ENCODE data around the gene TMPRSS5. TPM values are rescaled to one million over a fixed set of nuclear protein-coding genes. Genes with fewer than 3 reads are reported as not detected.

Gene TMPRSS5
- total and polyA plus RNA-seq, 10 of the 15 experiments (the other 5 are each of a cell fraction or from before 2014, with no cell fraction given) = 0.05 to 0.85 (median 0.34) TPM; not detected in 2

DNA sequence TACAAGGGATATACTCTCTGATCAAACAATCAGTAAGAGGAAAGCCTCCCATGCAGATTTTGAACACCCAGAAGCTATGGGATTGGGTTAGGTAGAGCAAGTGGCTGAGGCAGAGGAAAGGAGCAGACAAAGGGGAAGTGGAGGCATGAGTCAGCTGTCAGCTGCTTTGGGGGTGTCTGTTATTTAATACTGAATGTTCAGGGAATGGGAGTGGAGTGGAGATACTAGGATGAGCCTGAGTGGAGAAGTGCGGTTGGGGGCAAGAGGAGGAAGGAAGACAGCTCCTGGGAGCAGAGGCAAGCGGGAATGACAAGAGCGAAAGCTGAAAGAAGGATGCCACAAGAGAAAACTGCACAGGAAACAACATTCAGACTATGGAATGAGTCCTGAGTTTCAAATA lies 22.7 kb upstream of the TMPRSS5 start:
- DNase-seq (ENCODE audit: low read depth, low spot score) (no peak), ATAC-seq (no peak)
- in situ Hi-C loops (cut with MboI) = no loop called here

More for the DNA sequence above, 22.7 kb upstream of the TMPRSS5 start:
- ChIA-PET POLR2A (no interaction called here), RAD21 (ENCODE audit: unreplicated experiment) (interaction anchor here (0.6 kb wide), 1 partner anchor 196 kb away, joined by 3 read pairs; no protein-coding TSS in a partner anchor), CTCF (interaction anchor here (1.5 kb wide), 1 partner anchor 68 kb away, joined by 5 read pairs; no protein-coding TSS in a partner anchor), SMC1A (ENCODE audit: uncharacterized antibody, unreplicated experiment) (interaction anchor here (1.2 to 2.9 kb wide), 3 partner anchors 10 to 142 kb away, joined by 3 to 6 read pairs (median 4); no protein-coding TSS in a partner anchor)
- H3K27me3 ChIP-seq (replicated peaks in 1 of 2; ENCODE audit: control insufficient read depth in 2 of 2, insufficient read depth in 2 of 2, low read length in 1 of 2) = no peaks in the 10 kb centered on the region
- TF ChIP-seq, protein P1, sequence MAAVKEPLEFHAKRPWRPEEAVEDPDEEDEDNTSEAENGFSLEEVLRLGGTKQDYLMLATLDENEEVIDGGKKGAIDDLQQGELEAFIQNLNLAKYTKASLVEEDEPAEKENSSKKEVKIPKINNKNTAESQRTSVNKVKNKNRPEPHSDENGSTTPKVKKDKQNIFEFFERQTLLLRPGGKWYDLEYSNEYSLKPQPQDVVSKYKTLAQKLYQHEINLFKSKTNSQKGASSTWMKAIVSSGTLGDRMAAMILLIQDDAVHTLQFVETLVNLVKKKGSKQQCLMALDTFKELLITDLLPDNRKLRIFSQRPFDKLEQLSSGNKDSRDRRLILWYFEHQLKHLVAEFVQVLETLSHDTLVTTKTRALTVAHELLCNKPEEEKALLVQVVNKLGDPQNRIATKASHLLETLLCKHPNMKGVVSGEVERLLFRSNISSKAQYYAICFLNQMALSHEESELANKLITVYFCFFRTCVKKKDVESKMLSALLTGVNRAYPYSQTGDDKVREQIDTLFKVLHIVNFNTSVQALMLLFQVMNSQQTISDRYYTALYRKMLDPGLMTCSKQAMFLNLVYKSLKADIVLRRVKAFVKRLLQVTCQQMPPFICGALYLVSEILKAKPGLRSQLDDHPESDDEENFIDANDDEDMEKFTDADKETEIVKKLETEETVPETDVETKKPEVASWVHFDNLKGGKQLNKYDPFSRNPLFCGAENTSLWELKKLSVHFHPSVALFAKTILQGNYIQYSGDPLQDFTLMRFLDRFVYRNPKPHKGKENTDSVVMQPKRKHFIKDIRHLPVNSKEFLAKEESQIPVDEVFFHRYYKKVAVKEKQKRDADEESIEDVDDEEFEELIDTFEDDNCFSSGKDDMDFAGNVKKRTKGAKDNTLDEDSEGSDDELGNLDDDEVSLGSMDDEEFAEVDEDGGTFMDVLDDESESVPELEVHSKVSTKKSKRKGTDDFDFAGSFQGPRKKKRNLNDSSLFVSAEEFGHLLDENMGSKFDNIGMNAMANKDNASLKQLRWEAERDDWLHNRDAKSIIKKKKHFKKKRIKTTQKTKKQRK (IDR thresholded peaks at IDR 0.05; ENCODE audit: low read depth, low read length) = no peak
- TF ChIP-seq RELA (IDR thresholded peaks at IDR 0.05; ENCODE audit: borderline replicate concordance, partially characterized antibody) (no peak), RAD51 (IDR thresholded peaks at IDR 0.05) (no peak), SRF (IDR thresholded peaks at IDR 0.05; ENCODE audit: low read depth in 2 of 2, low read length in 2 of 2) (no peak), MTA3 (IDR thresholded peaks at IDR 0.05; ENCODE audit: borderline replicate concordance, low read length) (no peak), NFXL1 (IDR thresholded peaks at IDR 0.05; ENCODE audit: borderline replicate concordance) (no peak), KDM1A (IDR thresholded peaks at IDR 0.05; ENCODE audit: borderline replicate concordance) (no peak), CREM (IDR thresholded peaks at IDR 0.05; ENCODE audit: low read depth) (no peak), NR2C2 (IDR thresholded peaks at IDR 0.05; ENCODE audit: borderline replicate concordance, control insufficient read depth, insufficient read length, low read depth) (no peak)
- WGBS (ENCODE audit: insufficient coverage, insufficient replicate concordance, low lambda C conversion rate, missing lambda C conversion rate) = 73% methylated on average over 3 of the region's 3 CpGs
- no peak for FAIRE-seq
- H4K20me1 ChIP-seq (ENCODE audit: control insufficient read depth, insufficient read depth) = no peaks in the 10 kb centered on the region
- H3K79me2 ChIP-seq (ENCODE audit: control insufficient read depth, insufficient read depth, low read length) = no peaks in the 10 kb centered on the region
- peaks cover 0 to 11% of the 10 kb centered on the region in 2 experiments; a peak in 2 of 4 replicates for H3K36me3 ChIP-seq (ENCODE audit: control insufficient read depth in 2 of 2, insufficient read depth in 2 of 2, low read length in 1 of 2)
- H3K4me3 ChIP-seq = no peak overlapping the region
- H3K9me3 ChIP-seq (replicated peaks; ENCODE audit: control insufficient read depth, insufficient read depth, low read length) = no peaks in the 10 kb centered on the region
- H3K27ac ChIP-seq (ENCODE audit: control insufficient read depth, insufficient read depth) = no peak overlapping the region
- no peak overlapping the region for H3K4me2 ChIP-seq (ENCODE audit: control insufficient read depth, insufficient read depth)
- H3K4me1 ChIP-seq (ENCODE audit: control insufficient read depth, insufficient read depth, low read length) = no peaks in the 10 kb centered on the region
- intact Hi-C loops (cut with micrococcal nuclease; ENCODE audit: unreplicated experiment) = no loop called here
- no TSS peak for BruUV-seq (replicated peaks)
- H3K9ac ChIP-seq (ENCODE audit: control insufficient read depth, insufficient read depth, low read length) = no peak overlapping the region
- H2AFZ ChIP-seq (ENCODE audit: control insufficient read depth, low read depth, low read length) = no peak overlapping the region

All from GM12878 (cell line).